Mononuclear cell (primary cell): ENCODE results near the gene NPBWR2. TPM values are rescaled to one million over a fixed set of nuclear protein-coding genes. Genes with fewer than 3 reads are reported as not detected.

ENCODE experiments used
- H3K27me3 ChIP-seq: 2 replicates; pipeline ENCODE4 v1.6.0; 2011; ENCODE audit warnings: low read length, control low read depth; ENCODE audit not compliant: insufficient read depth
- H3K4me1 ChIP-seq: 2 replicates; pipeline ENCODE4 v1.5.1; 2011; ENCODE audit warnings: mild to moderate bottlenecking, low read length, control low read depth; ENCODE audit not compliant: insufficient read depth
- H3K4me3 ChIP-seq: 2 replicates; pipeline ENCODE4 v1.5.1; 2011; ENCODE audit warnings: mild to moderate bottlenecking, low read length, moderate library complexity
- H3K9me3 ChIP-seq: 2 replicates; pipeline ENCODE4 v1.5.1; 2011; ENCODE audit warnings: low read depth, mild to moderate bottlenecking, control low read depth, low read length
- total RNA-seq: library from RNA; depleted of rRNA; stranded (reverse); fragments of >200 nt; gene quantifications from one replicate; pipeline ENCODE4 v1.2.3, GENCODE V29; 2012

Gene NPBWR2
- total RNA-seq, 1 donor = not detected

- no peaks in the 10 kb centered on the region for H3K4me1 ChIP-seq
- H3K9me3 ChIP-seq = no peaks in the 10 kb centered on the region
- no peaks in the 10 kb centered on the region for H3K27me3 ChIP-seq
- H3K4me3 ChIP-seq = no peak overlapping the region
Observed at GRCh38 chr20:64146936-64147477, 39.6 kb upstream of the NPBWR2 start.

GRCh38 chr20:64146301-64146935, 39.1 kb upstream of the NPBWR2 start:
- Histone ChIP-seq H3K9me3 (no peaks in the 10 kb centered on the region), H3K4me1 (no peaks in the 10 kb centered on the region), H3K27me3 (no peaks in the 10 kb centered on the region), H3K4me3 (no peak overlapping the region)

DNA sequence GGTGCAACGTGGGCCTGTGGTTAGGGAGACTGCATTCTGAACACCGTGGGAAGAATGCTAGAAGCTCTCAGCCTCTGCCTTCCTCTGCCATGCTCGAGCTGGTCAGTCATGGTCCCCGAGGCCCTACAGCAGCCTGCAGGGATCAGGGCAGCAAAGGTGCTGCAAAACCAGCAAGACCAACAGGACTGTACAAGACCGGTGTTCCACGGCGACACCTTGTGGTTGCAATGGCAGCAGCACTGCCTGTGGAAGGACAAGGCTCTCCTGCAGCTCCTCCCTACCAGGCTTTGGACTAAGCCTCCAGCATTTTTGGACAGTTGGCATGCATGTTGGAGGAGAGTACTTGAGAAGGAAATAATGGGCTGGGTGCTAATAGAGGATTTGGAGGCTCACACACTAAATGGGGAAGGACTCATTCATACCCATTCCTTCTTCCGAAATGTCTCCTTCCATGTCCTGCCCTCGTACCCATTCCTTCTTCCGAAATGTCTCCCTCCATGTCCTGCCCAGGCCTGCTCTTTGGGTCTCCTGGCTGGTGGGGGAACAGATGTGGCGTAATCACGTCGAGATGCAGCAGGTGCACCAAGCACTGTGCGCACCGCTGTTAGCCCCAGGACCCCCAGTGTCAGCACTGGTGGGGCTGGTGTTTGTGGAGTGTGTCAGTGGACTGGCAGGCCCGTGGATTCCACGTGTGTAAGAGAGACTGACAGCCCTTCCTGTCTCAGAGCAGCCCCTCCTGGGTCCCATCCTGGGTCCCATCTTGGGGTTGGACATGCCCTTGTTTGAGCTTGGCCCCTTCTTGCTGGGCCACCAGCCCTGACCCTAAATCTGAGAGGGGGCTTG, 38.3 kb upstream of the NPBWR2 start:
- Histone ChIP-seq H3K4me3 (no peak overlapping the region), H3K27me3 (no peaks in the 10 kb centered on the region), H3K4me1 (no peaks in the 10 kb centered on the region), H3K9me3 (no peaks in the 10 kb centered on the region)

- Histone ChIP-seq H3K9me3 (no peaks in the 10 kb centered on the region), H3K4me1 (no peaks in the 10 kb centered on the region), H3K27me3 (no peaks in the 10 kb centered on the region), H3K4me3 (no peak overlapping the region)
Observed at GRCh38 chr20:64144144-64144912, 37.0 kb upstream of the NPBWR2 start.

DNA sequence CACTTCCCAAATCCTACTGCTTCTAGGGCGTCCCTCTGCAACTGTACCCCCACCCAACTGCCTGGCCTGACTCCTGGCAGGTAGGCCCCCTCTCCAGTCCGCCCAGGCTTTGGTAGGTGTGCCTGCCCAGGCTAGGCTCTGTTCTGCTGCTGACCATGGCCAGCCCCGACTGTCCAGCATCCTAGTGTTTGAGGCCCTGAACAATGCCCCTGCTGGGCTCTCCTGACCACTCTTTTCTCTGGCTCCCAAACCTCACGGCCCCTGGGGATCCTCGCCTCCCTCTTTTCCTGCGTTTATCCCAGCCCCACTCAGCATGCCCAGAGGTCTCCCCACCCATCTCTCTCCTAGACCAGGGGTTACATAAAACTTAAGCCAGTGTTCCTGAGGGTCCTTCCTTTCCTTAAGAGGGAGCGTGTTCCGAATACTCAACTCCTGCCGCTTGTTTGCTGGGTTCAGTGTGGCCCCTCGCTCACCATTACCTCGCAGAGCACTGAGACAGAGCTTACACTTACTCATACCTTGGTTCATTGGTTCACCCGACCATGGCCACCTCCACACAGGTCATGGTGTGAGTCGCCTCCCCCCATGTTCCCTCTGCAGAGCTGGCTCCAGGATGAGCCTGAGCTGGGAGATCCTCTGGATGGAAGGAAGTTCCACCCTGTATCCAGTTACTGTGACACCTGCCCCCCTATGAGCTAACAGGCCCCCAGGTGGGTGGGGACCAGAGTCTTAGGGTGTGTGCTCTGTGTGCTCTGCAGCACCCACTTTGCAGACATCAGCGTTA, 35.8 kb upstream of the NPBWR2 start:
- no peaks in the 10 kb centered on the region for H3K9me3 ChIP-seq
- H3K27me3 ChIP-seq = no peaks in the 10 kb centered on the region
- H3K4me1 ChIP-seq = no peaks in the 10 kb centered on the region
- no peak overlapping the region for H3K4me3 ChIP-seq

- no peaks in the 10 kb centered on the region for H3K9me3 ChIP-seq
Observed at GRCh38 chr20:64142590-64142989, 35.2 kb upstream of the NPBWR2 start.

DNA sequence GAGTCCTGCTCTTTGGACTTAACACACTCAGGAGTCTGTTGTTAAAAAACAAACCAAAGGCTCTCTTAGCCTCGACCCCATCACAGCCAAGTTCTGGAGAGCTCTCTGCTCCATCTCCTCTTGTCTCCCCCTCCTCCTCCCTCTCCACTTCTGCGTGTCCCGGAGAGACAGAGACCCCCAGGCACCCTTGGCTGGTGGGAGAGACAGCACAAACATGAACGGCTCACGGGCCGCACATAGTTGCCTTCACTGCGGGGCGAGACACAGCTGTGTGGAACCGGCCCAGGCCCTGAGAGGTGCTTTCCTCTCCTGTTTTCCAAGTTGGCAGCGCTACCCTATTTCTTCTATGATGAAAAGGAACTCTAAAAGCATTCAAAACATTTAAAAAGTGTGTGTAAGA, 33.6 kb upstream of the NPBWR2 start:
- H3K4me1 ChIP-seq = no peaks in the 10 kb centered on the region
- no peaks in the 10 kb centered on the region for H3K27me3 ChIP-seq
- no peaks in the 10 kb centered on the region for H3K9me3 ChIP-seq
- no peak overlapping the region for H3K4me3 ChIP-seq

More at GRCh38 chr20:64142590-64142989, 35.2 kb upstream of the NPBWR2 start:
- Histone ChIP-seq H3K4me3 (no peak overlapping the region), H3K27me3 (no peaks in the 10 kb centered on the region), H3K4me1 (no peaks in the 10 kb centered on the region)

DNA sequence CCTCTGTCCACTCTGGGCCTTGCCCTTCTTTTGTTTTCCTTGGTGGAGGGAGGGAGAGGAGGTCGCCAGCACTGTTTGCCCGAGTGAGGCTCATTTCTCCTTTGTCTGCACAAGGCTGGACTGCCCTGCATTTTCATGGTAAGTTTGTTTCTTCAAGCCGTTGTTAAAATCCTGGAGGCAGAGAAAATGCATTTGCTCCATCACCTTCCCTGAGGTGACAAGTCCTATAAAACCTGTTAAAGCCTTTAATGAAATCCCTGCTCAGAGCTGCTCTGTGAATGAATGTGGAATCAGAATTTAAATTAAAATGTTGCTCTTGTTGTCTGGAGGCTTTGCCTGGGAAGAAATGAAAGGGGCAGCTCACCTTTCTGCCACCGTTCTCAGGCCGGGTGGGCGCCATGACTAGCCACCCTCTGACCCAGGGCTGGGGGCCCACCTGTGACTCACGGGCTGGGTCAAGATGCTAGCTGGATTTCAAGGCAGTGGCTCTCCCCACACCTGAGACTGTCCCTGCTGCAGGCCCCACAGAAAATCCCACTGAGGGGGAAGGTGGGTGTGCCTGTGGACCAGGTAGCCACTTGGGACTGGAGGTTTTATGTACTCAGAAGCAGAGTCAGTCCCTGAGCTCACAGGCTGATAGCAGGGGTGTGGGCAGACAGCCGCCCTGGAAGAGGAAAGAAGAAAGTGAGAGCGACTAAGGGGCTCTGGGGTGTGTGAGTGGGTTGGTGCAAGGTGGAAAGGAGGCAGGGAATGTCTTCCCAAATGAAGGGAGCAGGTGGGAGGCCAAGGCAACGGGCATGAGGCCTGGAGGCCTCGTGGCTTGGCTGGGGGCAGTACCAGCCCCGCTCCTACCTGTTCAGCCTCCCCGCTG, 32.9 kb upstream of the NPBWR2 start:
- Histone ChIP-seq H3K4me3 (no peak overlapping the region), H3K9me3 (no peaks in the 10 kb centered on the region), H3K4me1 (no peaks in the 10 kb centered on the region), H3K27me3 (no peaks in the 10 kb centered on the region)

GRCh38 chr20:64139199-64140060, 32.1 kb upstream of the NPBWR2 start:
- H3K27me3 ChIP-seq = no peaks in the 10 kb centered on the region
- H3K4me1 ChIP-seq = no peaks in the 10 kb centered on the region
- no peak overlapping the region for H3K4me3 ChIP-seq
- H3K9me3 ChIP-seq = no peaks in the 10 kb centered on the region

- Histone ChIP-seq H3K4me3 (no peak overlapping the region), H3K4me1 (no peaks in the 10 kb centered on the region), H3K27me3 (no peaks in the 10 kb centered on the region), H3K9me3 (no peaks in the 10 kb centered on the region)
Observed at GRCh38 chr20:64138276-64138815, 31.0 kb upstream of the NPBWR2 start.

GRCh38 chr20:64137598-64138031, 30.2 kb upstream of the NPBWR2 start:
- Histone ChIP-seq H3K9me3 (no peaks in the 10 kb centered on the region), H3K4me1 (no peaks in the 10 kb centered on the region), H3K27me3 (no peaks in the 10 kb centered on the region), H3K4me3 (no peak overlapping the region)

GRCh38 chr20:64136004-64136710, 28.8 kb upstream of the NPBWR2 start:
- no peaks in the 10 kb centered on the region for H3K9me3 ChIP-seq
- H3K4me1 ChIP-seq = no peaks in the 10 kb centered on the region
- no peak overlapping the region for H3K4me3 ChIP-seq
- no peaks in the 10 kb centered on the region for H3K27me3 ChIP-seq
